HEK293T (cell line): ENCODE results near the gene OR4D1.

Source experiments
- BHLHE40 ChIP-seq: fragments of 450-650 bp; IDR thresholded peaks from 2 replicates; pipeline ENCODE4 v1.6.1; 2016; ENCODE audit warnings: mild to moderate bottlenecking, moderate library complexity, borderline replicate concordance
- FOXA1 ChIP-seq: fragments of 450-650 bp; IDR thresholded peaks from 2 replicates; pipeline ENCODE4 v1.6.1; 2016; ENCODE audit warnings: mild to moderate bottlenecking
- HDGF ChIP-seq: fragments of 450-650 bp; IDR thresholded peaks from 2 replicates; pipeline ENCODE4 v1.6.1; 2017; ENCODE audit warnings: antibody characterized with exemption, borderline replicate concordance
- SP1 ChIP-seq: fragments of 450-650 bp; IDR thresholded peaks from 2 replicates; pipeline ENCODE4 v1.6.1; 2017
- SUZ12 ChIP-seq: fragments of 450-650 bp; IDR thresholded peaks from 2 replicates; pipeline ENCODE4 v1.6.1; 2016; ENCODE audit warnings: mild to moderate bottlenecking

DNA sequence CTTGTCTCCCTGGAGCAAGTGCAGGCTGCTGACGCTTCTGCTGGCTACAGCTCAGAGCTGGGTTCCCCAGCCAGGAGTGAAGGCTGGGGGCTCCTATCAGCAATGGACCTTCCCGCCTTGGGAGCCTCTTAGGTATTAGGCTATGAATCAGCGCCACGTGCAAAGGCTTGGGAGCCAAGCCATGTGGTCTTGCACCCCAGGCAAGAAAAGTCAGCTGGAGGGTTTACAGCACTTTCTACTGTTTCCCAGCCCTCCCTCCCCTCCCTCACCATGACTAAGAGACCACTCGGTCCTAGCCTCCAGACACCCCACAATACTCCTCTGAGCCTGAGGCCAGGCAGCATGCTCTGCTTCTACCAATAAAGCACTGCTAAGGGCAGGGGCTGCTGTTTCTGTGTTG, 56.6 kb downstream of the OR4D1 start:
- TF ChIP-seq BHLHE40 (no peak), SP1 (no peak), HDGF (no peak), SUZ12 (no peak), FOXA1 (no peak)
